IMR-90 (cell line): ENCODE data around the gene ATP5F1B. TPM values are rescaled to one million over a fixed set of nuclear protein-coding genes. Genes with fewer than 3 reads are reported as not detected.

Experiments
- ATAC-seq: fragments of 200-7000 bp; cut with Tn5 transposase; 2 replicates; pipeline ENCODE4 v1.9.1; 2020; ENCODE audit warnings: low read depth, mild to moderate bottlenecking, moderate library complexity
- BruUV-seq: library from RNA; stranded (reverse); fragments of 400-500 nt; replicated peaks from 2 replicates; lab custom pipeline; 2021; lab: Mats Ljungman, UMichigan
- CTCF ChIA-PET: fragments of 300-600 bp; formaldehyde crosslinking; extraction: SDS; loops from one replicate; lab custom pipeline; 2021; ENCODE audit warnings: antibody characterized with exemption; lab: Yijun Ruan, JAX
- POLR2A ChIA-PET: fragments of 300-600 bp; sonication (Branson Sonifier 250); formaldehyde crosslinking; loops from one replicate; lab custom pipeline; 2022; ENCODE audit warnings: antibody characterized with exemption; ENCODE audit not compliant: unreplicated experiment; lab: Charles Lee
- DNase-seq: peaks from one replicate; pipeline ENCODE4 v3.0.0; 2013
- H2AFZ ChIP-seq: replicated peaks from 2 replicates; pipeline ENCODE3; 2013; ENCODE audit warnings: low read length, mild to moderate bottlenecking; ENCODE audit not compliant: poor library complexity
- H2AK5ac ChIP-seq: 2 replicates; pipeline ENCODE4 v1.6.1; 2013; ENCODE audit warnings: low read depth, low read length, inconsistent platforms
- H2AK9ac ChIP-seq: replicated peaks from 2 replicates; pipeline ENCODE3; 2013; ENCODE audit warnings: mild to moderate bottlenecking, low read depth, low read length, moderate library complexity; ENCODE audit not compliant: poor library complexity
- H2BK120ac ChIP-seq: 2 replicates; pipeline ENCODE4 v1.6.1; 2013; ENCODE audit warnings: low read depth, low read length, inconsistent platforms
- H2BK15ac ChIP-seq: 3 replicates; pipeline ENCODE4 v1.6.1; 2013; ENCODE audit warnings: low read depth, low read length, inconsistent platforms
- H2BK20ac ChIP-seq: 2 replicates; pipeline ENCODE4 v1.6.1; 2013; ENCODE audit warnings: low read depth, mild to moderate bottlenecking, inconsistent platforms, low read length, moderate library complexity
- H2BK5ac ChIP-seq: 2 replicates; pipeline ENCODE4 v1.6.1; 2013; ENCODE audit warnings: mild to moderate bottlenecking, low read depth, low read length, inconsistent platforms; ENCODE audit not compliant: poor library complexity, severe bottlenecking
- H3K14ac ChIP-seq: replicated peaks from 2 replicates; pipeline ENCODE4 v1.6.1; 2013; ENCODE audit warnings: low read depth, low read length, inconsistent platforms
- H3K18ac ChIP-seq: 2 replicates; pipeline ENCODE4 v1.6.1; 2013; ENCODE audit warnings: low read depth, low read length, control low read depth
- H3K23ac ChIP-seq: 2 replicates; pipeline ENCODE4 v1.6.1; 2013; ENCODE audit warnings: low read depth, low read length, inconsistent platforms
- H3K27ac ChIP-seq: 2 replicates; pipeline ENCODE4 v1.5.1; 2013; ENCODE audit warnings: mild to moderate bottlenecking, control low read depth, low read length; ENCODE audit not compliant: insufficient read depth
- H3K27me3 ChIP-seq: 2 replicates; pipeline ENCODE4 v1.6.1; 2013; ENCODE audit warnings: low read length; ENCODE audit not compliant: control insufficient read depth, insufficient read depth
- H3K36me3 ChIP-seq: 2 replicates; pipeline ENCODE4 v1.6.1; 2013; ENCODE audit warnings: low read length, mixed read lengths; ENCODE audit not compliant: control insufficient read depth, insufficient read depth
- H3K4ac ChIP-seq: 2 replicates; pipeline ENCODE4 v1.6.1; 2013; ENCODE audit warnings: low read depth, low read length, inconsistent platforms
- H3K4me1 ChIP-seq: 2 replicates; pipeline ENCODE4 v1.6.1; 2013; ENCODE audit warnings: low read length, mixed read lengths; ENCODE audit not compliant: control insufficient read depth, insufficient read depth
- H3K4me2 ChIP-seq: 2 replicates; pipeline ENCODE4 v1.6.1; 2013; ENCODE audit warnings: low read depth, mild to moderate bottlenecking, control low read depth, low read length, moderate library complexity
- H3K4me3 ChIP-seq: 2 replicates; pipeline ENCODE4 v1.5.1; 2013; ENCODE audit warnings: low read depth, mild to moderate bottlenecking, control low read depth, low read length, moderate library complexity; ENCODE audit not compliant: insufficient read depth
- H3K56ac ChIP-seq: 2 replicates; pipeline ENCODE4 v1.6.1; 2013; ENCODE audit warnings: low read length, inconsistent platforms; ENCODE audit not compliant: insufficient read depth; ENCODE audit errors: extremely low read depth
- H3K79me1 ChIP-seq, 2 experiments: 2 replicates each; pipeline ENCODE4 v1.6.1; 2013; ENCODE audit warnings: low read length in 2 of 2, inconsistent platforms in 1 of 2, low read depth in 1 of 2
- H3K9ac ChIP-seq: 2 replicates; pipeline ENCODE4 v1.6.1; 2013; ENCODE audit warnings: low read depth, low read length, control low read depth
- H3K9me1 ChIP-seq: 2 replicates; pipeline ENCODE4 v1.6.1; 2013; ENCODE audit warnings: low read length, inconsistent platforms; ENCODE audit not compliant: insufficient read depth
- H3K9me3 ChIP-seq: 2 replicates; pipeline ENCODE4 v1.6.1; 2013; ENCODE audit warnings: low read length; ENCODE audit not compliant: control insufficient read depth, insufficient read depth
- H4K20me1 ChIP-seq: 2 replicates; pipeline ENCODE4 v1.6.1; 2013; ENCODE audit warnings: low read length, inconsistent platforms; ENCODE audit not compliant: insufficient read depth
- H4K5ac ChIP-seq: 2 replicates; pipeline ENCODE4 v1.6.1; 2013; ENCODE audit warnings: mild to moderate bottlenecking, low read depth, low read length, control low read depth
- H4K8ac ChIP-seq, 2 experiments: 2 replicates each; pipeline ENCODE4 v1.6.1; 2013; ENCODE audit warnings: low read depth in 2 of 2, low read length in 2 of 2, control low read depth in 1 of 2, inconsistent platforms in 1 of 2
- H4K91ac ChIP-seq: 2 replicates; pipeline ENCODE4 v1.6.1; 2013; ENCODE audit warnings: low read depth, low read length, inconsistent platforms; ENCODE audit not compliant: insufficient read depth
- BHLHE40 ChIP-seq: fragments of 150-350 bp; IDR thresholded peaks from 2 replicates; pipeline ENCODE4 v1.6.1; 2016; ENCODE audit warnings: mild to moderate bottlenecking, low read depth, low read length
- CEBPB ChIP-seq: IDR thresholded peaks from 2 replicates; pipeline ENCODE4 v1.6.1; 2012; ENCODE audit warnings: low read depth, low read length, improper control_type of control experiment
- CHD1 ChIP-seq: IDR thresholded peaks from 2 replicates; pipeline ENCODE4 v1.6.1; 2012; ENCODE audit warnings: low read depth, low read length, improper control_type of control experiment
- FOS ChIP-seq: fragments of 150-350 bp; IDR thresholded peaks from 2 replicates; pipeline ENCODE4 v1.6.1; 2016; ENCODE audit warnings: low read depth, low read length
- MAFK ChIP-seq: IDR thresholded peaks from 2 replicates; pipeline ENCODE4 v1.6.1; 2012; ENCODE audit warnings: low read depth, low read length, improper control_type of control experiment
- MAZ ChIP-seq: IDR thresholded peaks from 2 replicates; pipeline ENCODE4 v1.6.1; 2012; ENCODE audit warnings: low read depth, mild to moderate bottlenecking, low read length, improper control_type of control experiment, moderate library complexity, borderline replicate concordance
- MXI1 ChIP-seq: IDR thresholded peaks from 2 replicates; pipeline ENCODE4 v1.6.1; 2012; ENCODE audit warnings: low read depth, mild to moderate bottlenecking, low read length, moderate library complexity, borderline replicate concordance
- NFE2L2 ChIP-seq: fragments of 150-350 bp; IDR thresholded peaks from 2 replicates; pipeline ENCODE4 v1.6.1; 2016; ENCODE audit warnings: low read depth, mild to moderate bottlenecking, low read length
- POLR2A ChIP-seq: IDR thresholded peaks from 2 replicates; pipeline ENCODE4 v1.6.1; 2012; ENCODE audit warnings: mild to moderate bottlenecking, low read depth, low read length
- RAD21 ChIP-seq: IDR thresholded peaks from 2 replicates; pipeline ENCODE4 v1.6.1; 2012; ENCODE audit warnings: low read length, improper control_type of control experiment
- RCOR1 ChIP-seq: IDR thresholded peaks from 2 replicates; pipeline ENCODE4 v1.6.1; 2012; ENCODE audit warnings: mild to moderate bottlenecking, low read length, improper control_type of control experiment; ENCODE audit not compliant: insufficient replicate concordance
- RFX5 ChIP-seq: IDR thresholded peaks from 2 replicates; pipeline ENCODE4 v1.8.0; 2012; ENCODE audit warnings: low read depth, mild to moderate bottlenecking, low read length, moderate library complexity
- SMC3 ChIP-seq: fragments of 150-350 bp; IDR thresholded peaks from 2 replicates; pipeline ENCODE4 v1.6.1; 2016; ENCODE audit warnings: low read depth, mild to moderate bottlenecking, antibody characterized with exemption, low read length, moderate library complexity
- WGBS, 2 experiments: methylation state at CpG; one replicate each; pipeline versions ENCODE4 v1.1.5 to v1.1.7; 2013; ENCODE audit warnings: missing lambda C conversion rate in 2 of 2; ENCODE audit not compliant: insufficient read length in 1 of 2; ENCODE audit errors: extremely low coverage in 2 of 2; 5-methylcytosine and 5-hydroxymethylcytosine counted together
- dilution Hi-C: fragments of 300-500 bp; cut with HindIII; formaldehyde crosslinking; loops from one replicate; pipeline ENCODE4 v1.14.3; 2018; ENCODE audit warnings: low sequenced_read_pairs; ENCODE audit not compliant: unreplicated experiment
- in situ Hi-C: fragments of 300-500 bp; cut with MboI; formaldehyde crosslinking; loops from 3 replicates; pipeline ENCODE4 v1.14.3; 2019; ENCODE audit warnings: low sequenced_read_pairs, inconsistent platforms, mixed read lengths
- intact Hi-C: fragments of 100-400 bp; cut with micrococcal nuclease; formaldehyde crosslinking; loops from 2 replicates; pipeline ENCODE4 v1.10.0; 2022
- polyA plus RNA-seq, 3 experiments: library from polyadenylated mRNA; depleted of rRNA; stranded (reverse); fragments of >200 nt; gene quantifications; 2 replicates each; pipeline ENCODE4 v1.2.3, GENCODE V29; 2012; ENCODE audit warnings: low replicate concordance in 1 of 3
- total RNA-seq: library from RNA; depleted of rRNA; stranded (reverse); fragments of >200 nt; gene quantifications from 2 replicates; pipeline ENCODE4 v1.2.3, GENCODE V29; 2012
- TF ChIP-seq, protein P1 (sequence below): fragments of 150-350 bp; IDR thresholded peaks from 2 replicates; pipeline ENCODE4 v1.6.1; 2016; ENCODE audit warnings: low read depth, mild to moderate bottlenecking, low read length, moderate library complexity, borderline replicate concordance
- TF ChIP-seq, protein P2 (sequence below): conservative IDR thresholded peaks from 2 replicates; pipeline ENCODE4 v1.5.1; 2012; ENCODE audit warnings: mild to moderate bottlenecking, low read depth, low read length, improper control_type of control experiment

The ATP5F1B gene
- total and polyA plus RNA-seq, 2 of the 4 experiments (the other 2 are of a cell fraction): 812 to 915 TPM

DNA sequence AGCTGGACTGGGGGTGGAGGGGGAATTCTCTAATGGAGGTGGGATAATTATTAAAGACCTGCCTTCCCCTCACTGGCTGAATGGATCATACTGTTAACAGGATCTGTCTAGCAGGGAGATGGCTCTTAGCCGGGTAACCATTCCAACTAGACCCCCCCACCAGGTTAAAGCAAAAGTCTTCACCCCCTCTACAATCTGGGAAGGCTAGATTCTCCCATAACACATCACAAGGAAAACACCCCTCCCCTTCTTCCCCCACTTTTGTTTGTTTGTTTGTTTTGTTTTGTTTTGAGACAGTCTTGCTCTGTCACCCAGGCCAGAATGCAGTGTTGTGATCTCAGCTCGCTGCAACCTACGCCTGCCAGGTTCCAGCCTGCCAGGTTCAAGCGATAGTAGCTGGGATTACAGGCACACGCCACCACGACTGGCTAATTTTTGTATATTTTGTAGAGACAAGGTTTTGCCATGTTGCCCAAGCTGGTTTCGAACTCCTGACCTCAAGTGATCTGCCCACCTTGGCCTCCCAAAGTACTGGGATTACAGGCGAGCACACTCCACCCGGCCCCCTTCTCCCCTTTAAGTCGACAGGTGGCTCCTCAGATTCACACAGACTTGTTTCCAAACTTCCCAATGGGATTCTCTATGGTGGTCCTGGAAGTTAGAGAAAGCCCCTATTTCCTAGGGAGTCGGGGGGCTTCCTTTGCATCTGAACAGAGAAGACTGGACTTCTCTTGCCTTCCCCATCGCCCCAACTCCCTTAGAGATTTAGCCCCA, 12.1 kb downstream of the ATP5F1B start:
- Histone ChIP-seq H3K18ac (no peak overlapping the region), H3K4me1 (peaks cover 14% of the 10 kb centered on the region), H3K4me2 (peak overlapping the region; percentile 93), H3K9me1 (peaks cover 19% of the 10 kb centered on the region), H4K8ac (no peak overlapping the region), H2BK5ac (no peak overlapping the region), H3K9me3 (no peaks in the 10 kb centered on the region), H3K27ac (no peak overlapping the region; the same call in 1 of the 2 replicates), H3K79me1 (peaks cover 16 to 63% of the 10 kb centered on the region in 2 experiments; a peak in 3 of 4 replicates), H3K14ac (no peak overlapping the region), H3K23ac (0 out of 2 replicates have a peak overlapping the region, but pooled peaks have one; percentile 28), H2AFZ (peak overlapping the region; percentile 8), H3K4me3 (peak overlapping the region; percentile 69), H4K20me1 (peaks cover 58% of the 10 kb centered on the region), H3K4ac (no peak overlapping the region), H3K27me3 (no peaks in the 10 kb centered on the region), H2AK9ac (peak overlapping the region; percentile 100), H3K9ac (peak overlapping the region; percentile 65), H2BK20ac (no peak overlapping the region), H2BK120ac (no peak overlapping the region), H2BK15ac (no peak overlapping the region), H4K5ac (no peak overlapping the region), H3K36me3 (peaks cover 9% of the 10 kb centered on the region), H4K91ac (no peak overlapping the region), H3K56ac (no peak overlapping the region), H2AK5ac (peak overlapping the region; percentile 22; the same call in 1 of the 2 replicates)
- DNase-seq (no peak), ATAC-seq (no peak)
- no TSS peak for BruUV-seq
- 67% methylated on average over 3 of the region's 12 CpGs; no CpG with 5 or more reads in 1 of the 2 experiments for WGBS, 2 experiments
- dilution Hi-C loops (no loop called here), intact Hi-C loops (no loop called here), in situ Hi-C loops (loop anchor here (10.0 kb wide), 1 partner anchor 371 kb away; the partner anchor contains the start of gene ZBTB39)
- CTCF ChIA-PET: no interaction called here
- TF ChIP-seq MXI1 (no peak), CEBPB (no peak), RAD21 (no peak), NFE2L2 (no peak), SMC3 (no peak), RFX5 (no peak), BHLHE40 (no peak), FOS (no peak), CHD1 (no peak), MAZ (no peak), MAFK (no peak), RCOR1 (no peak), POLR2A (no peak)
- TF ChIP-seq, protein P1, sequence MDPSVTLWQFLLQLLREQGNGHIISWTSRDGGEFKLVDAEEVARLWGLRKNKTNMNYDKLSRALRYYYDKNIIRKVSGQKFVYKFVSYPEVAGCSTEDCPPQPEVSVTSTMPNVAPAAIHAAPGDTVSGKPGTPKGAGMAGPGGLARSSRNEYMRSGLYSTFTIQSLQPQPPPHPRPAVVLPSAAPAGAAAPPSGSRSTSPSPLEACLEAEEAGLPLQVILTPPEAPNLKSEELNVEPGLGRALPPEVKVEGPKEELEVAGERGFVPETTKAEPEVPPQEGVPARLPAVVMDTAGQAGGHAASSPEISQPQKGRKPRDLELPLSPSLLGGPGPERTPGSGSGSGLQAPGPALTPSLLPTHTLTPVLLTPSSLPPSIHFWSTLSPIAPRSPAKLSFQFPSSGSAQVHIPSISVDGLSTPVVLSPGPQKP: no peak
- TF ChIP-seq, protein P2, sequence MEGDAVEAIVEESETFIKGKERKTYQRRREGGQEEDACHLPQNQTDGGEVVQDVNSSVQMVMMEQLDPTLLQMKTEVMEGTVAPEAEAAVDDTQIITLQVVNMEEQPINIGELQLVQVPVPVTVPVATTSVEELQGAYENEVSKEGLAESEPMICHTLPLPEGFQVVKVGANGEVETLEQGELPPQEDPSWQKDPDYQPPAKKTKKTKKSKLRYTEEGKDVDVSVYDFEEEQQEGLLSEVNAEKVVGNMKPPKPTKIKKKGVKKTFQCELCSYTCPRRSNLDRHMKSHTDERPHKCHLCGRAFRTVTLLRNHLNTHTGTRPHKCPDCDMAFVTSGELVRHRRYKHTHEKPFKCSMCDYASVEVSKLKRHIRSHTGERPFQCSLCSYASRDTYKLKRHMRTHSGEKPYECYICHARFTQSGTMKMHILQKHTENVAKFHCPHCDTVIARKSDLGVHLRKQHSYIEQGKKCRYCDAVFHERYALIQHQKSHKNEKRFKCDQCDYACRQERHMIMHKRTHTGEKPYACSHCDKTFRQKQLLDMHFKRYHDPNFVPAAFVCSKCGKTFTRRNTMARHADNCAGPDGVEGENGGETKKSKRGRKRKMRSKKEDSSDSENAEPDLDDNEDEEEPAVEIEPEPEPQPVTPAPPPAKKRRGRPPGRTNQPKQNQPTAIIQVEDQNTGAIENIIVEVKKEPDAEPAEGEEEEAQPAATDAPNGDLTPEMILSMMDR: no peak
- POLR2A ChIA-PET: no interaction called here
